HG02938 (cell line): ENCODE measurements around the gene LENG1.
A peak's percentile ranks its signal among the peaks of the same experiment; 100 is the strongest.

Source experiments
- ATAC-seq: cut with Tn5 transposase; IDR thresholded peaks from one replicate; pipeline ENCODE4 v1.9.1; 2021; ENCODE audit warnings: mild to moderate bottlenecking, moderate library complexity; ENCODE audit not compliant: unreplicated experiment

The LENG1 gene

DNA sequence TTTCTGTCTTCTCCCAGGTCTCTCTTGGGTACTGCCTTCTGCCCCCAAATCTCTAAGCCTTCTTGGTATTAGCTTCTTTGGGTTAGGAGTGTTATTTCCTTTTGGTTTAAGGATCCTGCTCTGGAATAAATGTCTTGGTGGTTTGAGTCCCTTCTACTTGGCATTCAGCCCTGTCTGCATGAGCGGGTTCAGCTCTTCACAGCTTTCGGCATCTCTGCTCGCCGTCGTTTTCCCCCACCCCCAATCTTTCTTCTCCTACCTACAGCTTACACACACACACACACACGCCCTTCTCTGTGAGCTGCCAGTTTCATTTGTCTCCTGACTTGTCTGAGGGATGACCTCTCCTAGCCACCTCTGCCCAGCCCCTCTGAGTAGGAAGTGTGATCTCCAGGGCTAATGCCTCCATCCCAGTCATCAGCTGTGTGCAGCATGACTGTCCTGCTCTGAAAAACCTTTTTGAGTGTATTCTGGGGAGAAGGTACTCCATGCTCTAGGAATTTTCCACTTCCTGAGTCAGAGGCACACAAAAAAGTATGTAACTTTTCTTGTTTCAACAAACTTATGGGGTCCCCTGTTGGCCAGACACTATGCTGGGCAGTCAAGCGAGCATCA lies 17.2 kb downstream of the LENG1 start:
- ATAC-seq = no peak

DNA sequence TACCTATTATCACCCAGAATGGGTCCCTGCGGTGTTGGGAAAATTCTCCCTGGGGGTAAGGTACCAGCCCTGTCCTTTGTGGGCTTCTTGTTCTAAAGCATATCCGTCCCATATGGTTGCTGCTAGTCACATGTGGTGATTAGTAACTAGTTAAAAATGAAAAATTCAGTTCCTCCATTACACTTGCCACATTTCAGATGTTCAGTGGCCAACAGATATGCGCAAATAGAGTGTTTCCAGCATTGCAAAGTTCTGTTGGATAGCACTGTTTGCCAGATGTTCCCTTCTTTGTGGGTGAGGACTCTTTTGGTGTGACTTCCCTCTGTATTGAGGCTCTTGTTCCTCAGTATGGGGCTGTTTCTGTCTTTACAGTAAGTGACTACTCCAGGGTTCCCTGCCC lies 18.2 kb downstream of the LENG1 start:
- ATAC-seq = no peak

DNA sequence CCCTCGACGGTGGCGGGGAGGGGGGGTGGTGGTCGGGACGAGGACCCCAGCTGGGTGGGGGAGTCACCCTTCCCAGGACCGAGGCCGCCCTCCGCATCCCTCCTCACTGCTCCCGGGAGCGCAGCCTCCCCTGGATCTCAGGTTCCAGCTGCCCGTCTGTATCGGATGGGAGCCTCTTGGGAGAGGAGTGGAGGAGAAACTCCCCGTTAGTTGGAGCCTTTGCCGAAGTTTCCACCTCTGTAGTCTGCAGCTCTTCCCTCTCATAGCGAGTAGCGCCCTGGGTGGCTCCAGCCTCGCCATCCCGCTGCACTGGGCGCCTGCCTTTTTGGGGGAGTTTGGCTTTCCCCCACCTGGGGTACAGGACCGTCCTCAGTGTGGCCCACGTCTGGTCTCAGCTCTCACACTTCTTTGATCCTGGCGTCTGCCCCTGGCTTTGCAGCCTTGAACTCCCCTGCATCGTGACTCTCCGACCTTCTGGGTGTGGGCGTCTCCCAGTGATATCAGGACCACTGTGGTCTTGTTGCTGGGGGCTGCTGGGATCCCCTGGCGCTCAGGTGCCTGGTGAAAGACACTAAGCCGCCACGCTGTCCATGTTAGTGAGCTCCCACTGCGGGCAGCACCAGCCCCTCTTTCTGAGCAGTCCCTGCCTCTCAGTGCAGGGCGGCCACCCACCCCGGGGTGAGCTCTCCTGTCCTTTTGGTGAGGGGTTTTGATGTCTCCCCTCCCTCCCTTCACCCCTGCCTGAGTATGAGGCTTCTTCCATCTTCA lies 20.8 kb downstream of the LENG1 start:
- no peak for ATAC-seq

DNA sequence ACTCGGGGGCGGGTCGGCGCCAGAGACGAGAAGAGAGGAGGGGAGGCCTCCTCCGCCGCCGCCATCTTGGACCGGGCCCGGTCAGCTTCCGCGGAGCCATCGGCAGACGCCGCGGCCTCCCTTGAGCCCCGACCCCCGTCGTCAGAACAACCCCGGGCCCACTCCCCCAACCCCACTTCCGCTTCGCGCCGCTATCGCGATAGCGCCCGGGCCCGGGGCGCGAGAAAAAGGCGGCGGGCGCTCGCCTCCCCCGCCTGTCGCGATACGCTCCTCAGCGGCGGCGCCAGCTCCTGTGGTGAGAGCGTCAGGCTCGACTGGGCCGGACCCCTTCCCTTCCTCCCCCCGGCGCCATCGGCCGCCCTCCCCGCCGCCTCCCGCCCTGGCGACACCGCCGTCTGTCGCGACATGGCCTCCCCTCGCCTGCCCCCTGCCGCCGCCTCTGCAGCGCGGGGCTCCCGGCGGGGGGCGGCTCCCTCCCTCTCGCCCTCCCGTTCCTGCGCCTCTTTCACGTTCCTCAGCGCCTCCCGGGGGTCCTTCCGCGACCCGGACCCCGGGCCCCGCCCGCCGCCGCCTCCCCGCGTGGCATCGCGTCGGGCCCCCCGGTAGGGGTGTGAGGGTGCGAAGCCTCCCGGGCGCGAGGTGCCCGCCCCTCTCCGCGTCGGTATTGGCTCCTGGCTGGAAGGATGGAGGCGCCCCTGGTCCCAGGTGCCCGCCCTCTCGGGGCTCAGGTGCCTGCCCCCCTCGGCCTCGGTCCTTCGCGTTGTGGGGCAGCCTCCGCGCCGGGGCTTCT lies 21.6 kb downstream of the LENG1 start, which contains the start of gene CNOT3:
Gene CNOT3 (plus strand): TSS at position 64 of the 790 bp plus-strand sequence. CDS start 5,217 bp downstream, outside the sequence.
- ATAC-seq = no peak

DNA sequence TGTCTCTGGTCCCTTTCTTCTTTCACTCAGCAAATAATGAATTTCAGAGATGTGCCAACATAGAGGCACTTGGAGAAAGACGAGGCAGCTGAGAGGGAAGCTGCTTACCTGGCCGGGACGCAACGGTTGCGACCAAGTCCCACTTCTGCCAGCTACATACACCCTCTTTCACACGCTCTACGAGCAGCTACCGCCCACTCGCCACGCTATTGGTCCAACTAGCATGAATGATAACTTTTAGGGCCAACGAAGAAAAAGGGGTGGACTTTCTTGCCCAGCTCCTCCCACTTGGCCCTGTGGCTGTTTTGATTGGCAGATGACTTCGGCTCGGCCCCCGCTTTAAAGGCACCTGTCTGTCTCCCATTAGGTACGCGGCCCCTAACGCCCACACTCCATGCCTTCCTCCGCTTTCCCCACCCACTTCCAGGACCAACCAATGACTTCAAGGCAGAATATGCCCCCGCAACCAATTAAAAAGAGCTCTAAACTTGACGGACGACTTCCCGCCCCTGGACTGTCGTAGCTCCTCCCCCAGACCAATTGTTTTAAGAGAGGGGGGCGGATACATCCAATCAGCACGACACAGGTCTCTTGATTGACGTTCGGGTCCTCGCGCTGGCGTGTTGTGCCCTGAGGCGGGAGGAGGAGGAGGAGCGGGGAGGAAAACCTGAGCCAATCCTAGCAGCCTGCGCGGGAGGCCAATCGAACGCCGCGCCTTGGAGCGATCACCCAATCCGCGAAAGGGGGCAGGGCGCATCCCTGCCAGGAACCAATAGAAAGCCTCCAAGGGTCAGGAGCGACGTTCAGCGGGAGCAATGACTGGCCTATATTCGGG lies 22.4 kb downstream of the LENG1 start:
- ATAC-seq = peak; percentile 80

DNA sequence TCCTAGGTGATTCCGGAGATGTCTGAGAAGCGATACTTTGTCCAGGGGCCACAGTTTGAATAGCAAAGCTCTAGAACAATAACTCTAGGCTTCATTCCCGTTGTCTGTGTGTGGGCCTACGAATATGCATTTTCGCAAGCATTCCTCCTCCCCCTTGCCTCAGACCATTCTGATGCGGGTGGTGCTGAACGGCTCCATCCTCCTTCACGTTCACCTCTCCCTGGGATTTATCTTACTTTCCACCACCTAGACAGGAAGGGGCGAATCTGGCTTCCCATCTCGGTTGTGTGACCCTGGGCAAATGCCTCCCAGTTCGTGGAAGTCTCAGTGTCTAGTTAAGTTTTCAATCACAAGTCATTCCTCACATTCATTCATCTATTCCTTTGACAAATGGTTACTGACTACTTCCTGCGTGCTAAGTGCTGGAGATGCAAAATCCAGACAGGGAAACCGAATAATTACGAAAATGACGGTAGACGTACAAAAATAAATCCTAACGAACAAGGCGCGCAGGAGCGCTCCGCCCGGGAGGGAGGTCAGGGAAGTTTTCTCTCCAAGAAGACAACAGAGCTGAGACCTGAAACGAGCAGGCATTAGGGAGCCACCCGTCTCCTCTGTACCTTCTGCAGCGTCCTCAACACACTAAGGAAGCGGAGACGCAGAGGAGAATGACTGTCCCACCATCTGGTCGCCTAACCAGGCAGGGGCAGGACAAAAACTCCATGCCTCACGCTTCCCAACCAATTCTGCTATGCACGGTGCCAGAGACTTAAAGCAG lies 23.2 kb downstream of the LENG1 start:
- ATAC-seq = no peak

DNA sequence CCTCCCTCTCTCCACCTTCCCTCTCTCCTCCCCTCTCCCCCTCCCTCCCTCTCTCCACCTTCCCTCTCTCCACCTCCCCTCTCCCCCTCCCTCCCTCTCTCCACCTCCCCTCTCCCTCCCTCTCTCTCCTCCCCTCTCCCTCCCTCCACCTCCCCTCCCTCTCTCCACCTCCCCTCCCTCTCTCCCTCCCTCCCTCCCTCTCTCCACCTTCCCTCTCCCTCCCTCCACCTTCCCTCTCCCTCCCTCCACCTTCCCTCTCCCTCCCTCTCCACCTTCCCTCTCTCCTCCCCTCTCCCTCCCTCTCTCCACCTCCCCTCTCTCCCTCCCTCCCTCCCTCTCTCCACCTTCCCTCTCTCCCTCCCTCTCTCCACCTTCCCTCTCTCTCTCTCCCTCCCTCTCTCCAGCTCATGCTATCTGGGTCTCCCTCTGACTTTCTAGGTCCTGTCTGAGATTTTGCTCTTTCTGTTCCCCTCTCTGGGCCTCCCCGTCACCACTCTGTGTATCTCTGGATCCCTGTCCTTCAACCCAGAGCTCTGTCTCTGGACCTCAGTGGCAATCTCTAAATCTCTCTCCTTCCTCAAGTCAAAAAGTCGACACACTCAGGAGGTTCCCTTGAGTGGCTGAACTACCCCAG lies 25.4 kb downstream of the LENG1 start:
- ATAC-seq = no peak

DNA sequence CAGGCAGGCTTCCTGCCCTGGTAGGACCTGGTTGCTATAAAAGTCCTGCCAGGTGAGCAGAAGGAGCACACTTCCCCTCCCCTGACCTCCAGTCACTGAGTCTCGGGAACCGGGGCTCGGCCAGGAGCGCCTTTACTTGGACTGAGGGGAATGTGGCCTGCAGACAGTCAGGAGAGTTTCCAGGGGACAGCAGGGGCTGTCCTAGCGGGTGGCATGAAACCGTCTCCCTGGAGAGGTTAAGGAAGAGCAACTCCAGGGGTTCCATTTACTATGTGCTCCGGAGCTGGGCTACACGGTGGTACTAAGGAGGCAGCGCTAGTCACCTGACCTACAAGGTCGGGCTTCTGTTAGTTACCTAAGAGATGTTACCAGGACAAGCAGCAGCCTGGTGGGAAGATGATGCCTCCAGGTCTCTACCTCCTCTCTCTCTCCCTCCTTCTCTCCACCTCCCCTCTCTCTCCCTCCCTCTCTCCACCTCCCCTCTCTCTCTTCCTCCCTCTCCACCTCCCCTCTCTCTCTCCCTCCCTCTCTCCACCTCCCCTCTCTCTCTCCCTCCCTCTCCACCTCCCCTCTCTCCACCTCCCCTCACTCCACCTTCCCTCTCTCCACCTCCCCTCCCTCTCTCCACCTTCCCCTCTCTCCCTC lies 26.1 kb downstream of the LENG1 start:
- ATAC-seq = no peak

DNA sequence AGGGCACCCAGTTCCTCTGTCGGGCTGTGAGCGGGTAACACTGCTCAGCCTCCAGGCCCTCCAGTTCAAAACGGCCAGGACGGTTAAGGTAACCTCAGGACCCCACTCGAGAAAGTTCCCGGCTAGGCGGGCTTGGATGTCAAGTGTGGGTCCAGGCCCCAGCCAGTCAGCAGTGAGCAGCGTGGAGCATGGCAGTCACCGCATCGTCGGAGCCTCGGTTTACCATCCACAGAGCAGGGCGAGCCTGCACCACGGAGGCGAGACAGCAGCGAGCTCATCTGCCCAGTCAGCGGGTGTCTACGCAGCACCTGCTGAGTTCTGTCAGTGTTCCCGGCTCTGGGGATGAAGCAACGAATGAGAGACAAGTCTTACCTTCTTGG lies 29.9 kb downstream of the LENG1 start:
- ATAC-seq = no peak

DNA sequence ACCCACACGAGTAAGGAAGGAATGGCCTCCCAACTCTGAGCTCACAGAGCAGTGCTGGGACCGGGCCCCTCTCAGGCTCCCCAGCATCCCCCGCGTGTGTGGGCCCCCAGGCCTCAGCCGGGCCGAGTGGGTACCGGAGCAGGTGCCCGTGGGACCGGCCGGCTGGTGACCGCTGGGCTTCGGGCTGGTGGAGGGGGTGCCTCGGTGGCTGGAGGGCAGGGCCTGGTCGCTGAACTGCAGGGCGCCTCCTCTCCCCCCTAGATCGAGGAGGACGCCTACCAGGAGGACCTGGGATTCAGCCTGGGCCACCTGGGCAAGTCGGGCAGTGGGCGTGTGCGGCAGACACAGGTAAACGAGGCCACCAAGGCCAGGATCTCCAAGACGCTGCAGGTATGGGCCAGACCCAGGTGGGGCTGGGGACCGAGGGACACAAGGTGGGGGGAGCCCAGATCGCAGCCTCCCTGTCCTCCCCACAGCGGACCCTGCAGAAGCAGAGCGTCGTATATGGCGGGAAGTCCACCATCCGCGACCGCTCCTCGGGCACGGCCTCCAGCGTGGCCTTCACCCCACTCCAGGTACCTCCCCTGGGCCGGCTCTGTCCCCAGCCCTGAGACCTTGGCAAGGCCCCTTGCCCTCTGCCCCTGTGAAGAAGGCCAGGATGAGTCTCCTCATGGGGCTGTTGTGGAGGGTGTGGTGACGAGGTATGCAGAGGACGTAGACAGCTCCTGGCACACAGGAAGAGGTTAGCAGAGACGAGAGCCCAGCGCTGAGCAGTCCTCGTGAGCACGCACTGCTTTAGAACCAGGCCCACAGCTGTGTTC lies 30.5 kb downstream of the LENG1 start:
- ATAC-seq = no peak

DNA sequence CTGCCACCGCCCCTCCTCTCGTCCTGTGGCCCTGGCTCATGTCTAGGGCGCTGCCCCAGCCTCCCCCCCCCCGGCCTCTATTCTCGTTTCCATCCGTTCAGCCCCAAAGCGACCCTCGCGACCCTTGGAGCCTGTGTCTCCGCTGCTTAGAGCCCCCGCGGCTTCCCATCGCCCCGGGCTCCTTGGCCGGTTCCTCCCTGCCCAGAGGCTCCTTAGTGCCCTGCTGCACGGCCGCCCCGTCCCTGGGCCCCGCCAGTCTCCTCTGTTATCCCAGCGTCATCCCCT lies 31.1 kb downstream of the LENG1 start:
- no peak for ATAC-seq

DNA sequence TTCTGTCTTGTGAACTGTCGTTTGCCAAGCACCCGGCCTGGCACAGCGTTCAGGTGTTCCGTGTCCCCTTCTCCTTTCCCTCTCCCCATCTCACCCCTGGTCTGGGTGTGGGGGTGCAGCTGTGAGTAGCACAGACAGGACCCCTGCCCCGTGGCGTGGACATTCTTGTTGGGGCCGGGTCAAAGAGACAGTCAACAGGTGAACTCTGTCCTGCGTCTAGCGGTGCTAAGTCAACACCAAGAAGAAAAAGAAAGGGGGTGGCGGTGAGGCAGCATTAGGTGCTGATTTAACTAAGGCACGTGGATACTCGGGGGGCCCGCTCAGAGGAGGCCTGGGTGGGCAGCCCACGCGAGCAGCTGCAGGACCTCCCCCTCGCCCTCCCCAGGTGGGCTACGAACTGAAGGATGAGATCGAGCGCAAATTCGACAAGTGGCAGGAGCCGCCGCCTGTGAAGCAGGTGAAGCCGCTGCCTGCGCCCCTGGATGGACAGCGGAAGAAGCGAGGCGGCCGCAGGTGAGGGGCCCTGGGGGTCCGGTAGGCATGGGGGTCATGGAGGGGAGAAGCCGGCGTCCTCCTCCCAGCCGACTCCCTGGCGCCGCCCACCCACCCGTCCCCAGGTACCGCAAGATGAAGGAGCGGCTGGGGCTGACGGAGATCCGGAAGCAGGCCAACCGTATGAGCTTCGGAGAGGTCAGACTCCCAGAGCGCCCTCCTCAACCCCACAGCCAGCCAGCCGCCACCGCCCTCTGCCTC lies 31.7 kb downstream of the LENG1 start:
- no peak for ATAC-seq

DNA sequence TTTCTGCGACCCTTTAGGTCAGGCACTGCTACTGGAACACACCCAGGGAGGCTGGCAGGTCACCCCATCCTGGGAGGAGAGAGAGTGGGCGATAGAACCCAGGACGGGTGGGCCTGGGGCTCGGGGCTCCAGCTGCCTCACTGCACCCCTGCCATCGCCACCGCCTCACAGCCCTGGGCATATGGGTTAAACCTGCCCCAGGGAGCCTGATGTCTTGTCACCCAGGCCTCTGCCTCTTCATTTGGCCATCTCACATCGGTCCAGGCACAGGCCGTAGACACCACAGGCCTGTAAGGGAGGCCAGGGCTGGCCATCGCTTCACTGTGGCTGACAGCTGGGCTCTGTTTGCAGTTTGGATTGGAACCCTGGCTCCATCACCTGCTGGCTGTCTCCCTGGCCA lies 33.8 kb downstream of the LENG1 start:
- ATAC-seq = no peak

DNA sequence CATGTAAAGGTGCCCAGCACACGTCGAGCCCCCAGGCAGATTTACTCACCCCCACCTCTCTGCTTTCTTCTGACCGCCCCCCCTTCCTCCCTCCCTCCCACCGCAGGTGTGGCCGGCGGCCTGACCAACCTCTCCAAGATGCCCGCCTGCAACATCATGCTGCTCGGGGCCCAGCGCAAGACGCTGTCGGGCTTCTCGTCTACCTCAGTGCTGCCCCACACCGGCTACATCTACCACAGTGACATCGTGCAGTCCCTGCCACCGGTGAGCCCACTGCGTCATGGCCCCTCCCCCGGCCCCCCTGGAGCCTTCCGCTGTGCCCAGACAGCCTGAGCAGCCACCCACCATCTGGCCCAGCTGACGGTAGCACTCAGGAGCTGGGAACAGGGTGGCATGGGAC lies 35.1 kb downstream of the LENG1 start:
- ATAC-seq = no peak

DNA sequence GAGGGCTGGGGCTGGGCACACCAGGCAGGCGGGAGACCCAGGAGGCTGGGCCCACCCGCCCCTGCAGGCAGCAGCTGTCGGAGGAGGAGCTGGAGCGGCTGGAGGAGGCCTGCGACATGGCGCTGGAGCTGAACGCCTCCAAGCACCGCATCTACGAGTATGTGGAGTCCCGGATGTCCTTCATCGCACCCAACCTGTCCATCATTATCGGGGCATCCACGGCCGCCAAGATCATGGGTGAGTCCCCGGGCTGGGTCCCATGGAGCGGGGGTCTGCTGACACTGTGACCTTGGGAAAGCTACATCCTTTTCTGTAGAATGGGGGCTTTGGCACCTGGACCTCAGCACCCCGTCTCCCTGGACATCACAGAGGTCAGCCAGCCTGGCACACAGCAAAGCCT lies 35.8 kb downstream of the LENG1 start:
- no peak for ATAC-seq

DNA sequence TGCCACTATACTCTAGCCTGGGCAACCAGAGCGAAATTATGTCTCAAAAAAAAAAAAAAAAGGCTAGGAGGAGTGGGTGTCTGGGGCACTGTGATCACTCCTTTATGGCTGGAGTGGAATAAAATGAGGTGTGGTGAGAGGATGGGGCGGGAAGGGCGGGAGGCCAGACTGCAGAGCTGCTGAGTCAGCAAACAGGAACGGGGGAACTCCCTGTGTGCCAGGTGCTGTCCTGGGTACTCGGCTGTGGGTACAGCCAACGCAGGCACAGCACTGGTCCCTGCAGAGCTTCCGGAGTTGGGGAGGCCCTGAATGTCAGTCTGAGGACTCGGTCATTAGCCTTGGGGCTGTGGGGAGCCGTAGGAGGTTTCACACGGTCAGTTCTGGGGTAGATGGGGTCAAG lies 38.3 kb downstream of the LENG1 start:
- ATAC-seq = no peak

DNA sequence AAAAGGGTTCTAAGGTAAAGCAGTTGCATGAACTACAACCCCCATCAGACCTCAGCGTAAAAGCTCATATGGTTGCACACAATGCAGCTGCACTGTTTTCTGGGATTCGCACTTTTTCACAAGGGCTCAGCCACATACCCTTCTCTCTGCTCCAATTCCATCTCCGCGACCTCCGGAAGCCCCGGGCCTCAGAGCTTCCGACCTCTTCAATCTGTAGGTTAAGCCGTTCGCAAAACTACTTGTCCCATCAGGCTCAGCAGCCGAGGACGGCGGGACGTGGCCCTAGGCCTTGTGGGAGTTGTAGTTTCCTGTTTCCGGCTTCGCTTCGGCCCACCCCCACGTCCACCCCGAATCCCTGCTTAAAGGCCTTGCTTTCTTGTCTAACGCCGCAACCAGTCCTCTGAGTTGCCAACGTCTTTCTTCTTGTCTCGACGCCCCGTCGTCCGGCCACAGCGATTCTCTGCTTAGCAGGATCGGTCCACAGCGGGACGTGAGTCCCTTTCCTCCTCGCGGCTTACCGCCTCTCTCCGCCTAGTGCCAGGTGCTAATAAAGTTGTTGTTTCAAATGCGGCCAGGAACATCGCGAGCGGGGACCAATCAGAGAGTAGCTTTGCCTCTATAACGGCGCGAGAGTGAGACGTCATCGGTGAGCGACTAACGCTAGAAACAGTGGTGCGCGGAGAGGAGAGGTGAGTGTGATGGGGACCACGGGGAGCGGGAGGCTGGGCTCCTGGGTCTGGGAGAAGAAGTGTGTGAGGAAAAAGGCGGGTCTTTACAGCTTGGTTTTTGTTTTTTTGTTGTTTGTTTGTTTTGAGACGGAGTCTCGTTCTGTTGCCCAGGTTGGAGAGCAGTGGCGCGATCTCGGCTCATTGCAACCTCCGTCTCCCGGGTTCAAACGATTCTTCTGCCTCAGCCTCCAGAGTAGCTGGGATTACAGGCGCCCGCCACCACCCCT lies 44.1 kb downstream of the LENG1 start, which contains the start of the genes PRPF31 and TFPT:
Gene PRPF31 (plus strand): TSS at position 646 of the 955 bp plus-strand sequence. CDS start 2,525 bp downstream, outside the sequence.
Gene TFPT (minus strand): TSS at position 549 of the 955 bp plus-strand sequence. CDS start 388 bp downstream, at position 161.
- peak; percentile 77 for ATAC-seq
